MM.1S (cell line): ENCODE measurements around the gene NFIX.

Experiments used
- EZH2phosphoT487 ChIP-seq: fragments of 300-600 bp; sonication (generic); IDR thresholded peaks from 2 replicates; pipeline ENCODE4 v1.6.1; 2018; ENCODE audit warnings: antibody characterized with exemption, low read length
- TF ChIP-seq, protein P1 (sequence below): fragments of 300-600 bp; sonication (generic); IDR thresholded peaks from 2 replicates; pipeline ENCODE4 v1.5.1; 2016; ENCODE audit warnings: antibody characterized with exemption, low read length, mixed read lengths

DNA sequence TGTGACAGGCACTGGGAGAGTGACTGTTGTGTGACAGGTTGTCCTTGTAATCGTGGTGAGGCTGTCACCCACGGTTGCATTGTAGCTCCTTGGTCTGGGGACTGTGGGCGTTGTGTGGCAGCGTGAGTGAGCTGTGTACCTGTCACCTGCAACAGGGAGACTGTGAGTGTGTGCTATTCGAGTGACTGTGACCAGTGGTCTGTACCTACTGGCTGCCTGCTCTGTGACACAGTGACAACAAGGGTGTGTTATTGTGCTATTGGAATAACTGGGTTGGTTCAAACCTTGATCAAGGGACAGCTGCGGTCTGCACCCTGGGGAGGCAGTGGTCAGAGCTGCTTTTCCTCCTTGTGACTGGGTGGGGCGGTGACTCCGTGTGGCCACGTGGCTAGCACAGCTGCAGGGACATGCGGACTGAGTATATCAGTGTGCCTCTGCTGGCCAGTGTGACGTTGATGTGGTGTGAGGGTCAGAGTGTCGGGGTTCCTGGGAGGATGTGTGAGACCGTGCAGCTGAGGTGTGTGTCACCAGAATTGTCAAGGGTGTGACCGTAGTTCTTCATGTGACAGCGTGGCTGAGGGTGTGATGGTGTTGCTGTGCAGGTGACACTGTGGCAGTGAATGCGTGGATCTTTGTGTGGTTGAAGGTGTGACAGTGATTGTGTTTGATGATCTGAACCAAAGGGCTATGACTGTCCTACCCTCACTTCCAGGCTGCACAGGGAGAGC lies 10.1 kb upstream of the NFIX start:
- TF ChIP-seq, protein P1, sequence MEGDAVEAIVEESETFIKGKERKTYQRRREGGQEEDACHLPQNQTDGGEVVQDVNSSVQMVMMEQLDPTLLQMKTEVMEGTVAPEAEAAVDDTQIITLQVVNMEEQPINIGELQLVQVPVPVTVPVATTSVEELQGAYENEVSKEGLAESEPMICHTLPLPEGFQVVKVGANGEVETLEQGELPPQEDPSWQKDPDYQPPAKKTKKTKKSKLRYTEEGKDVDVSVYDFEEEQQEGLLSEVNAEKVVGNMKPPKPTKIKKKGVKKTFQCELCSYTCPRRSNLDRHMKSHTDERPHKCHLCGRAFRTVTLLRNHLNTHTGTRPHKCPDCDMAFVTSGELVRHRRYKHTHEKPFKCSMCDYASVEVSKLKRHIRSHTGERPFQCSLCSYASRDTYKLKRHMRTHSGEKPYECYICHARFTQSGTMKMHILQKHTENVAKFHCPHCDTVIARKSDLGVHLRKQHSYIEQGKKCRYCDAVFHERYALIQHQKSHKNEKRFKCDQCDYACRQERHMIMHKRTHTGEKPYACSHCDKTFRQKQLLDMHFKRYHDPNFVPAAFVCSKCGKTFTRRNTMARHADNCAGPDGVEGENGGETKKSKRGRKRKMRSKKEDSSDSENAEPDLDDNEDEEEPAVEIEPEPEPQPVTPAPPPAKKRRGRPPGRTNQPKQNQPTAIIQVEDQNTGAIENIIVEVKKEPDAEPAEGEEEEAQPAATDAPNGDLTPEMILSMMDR, result no peak
- TF ChIP-seq EZH2phosphoT487, result no peak
